Uterus (tissue), 2 donors: ENCODE measurements around the gene SORBS1.

Experiments
- POLR2A ChIP-seq, 2 donors: fragments of 450-650 bp; IDR thresholded peaks; one replicate each; pipeline ENCODE4 v1.6.1; 2016; ENCODE audit warnings: antibody characterized with exemption in 2 of 2, mild to moderate bottlenecking in 1 of 2, moderate library complexity in 1 of 2
- TF ChIP-seq, protein P1 (sequence below), 4 experiments: fragments of 200-600 bp in 2 of 4; fragments of 450-650 bp in 2 of 4; sonication (generic) in 2 of 4; IDR thresholded peaks; one replicate each; pipeline ENCODE4 v1.5.1; 2016 to 2019; ENCODE audit warnings: antibody characterized with exemption in 4 of 4, mild to moderate bottlenecking in 2 of 4, moderate library complexity in 1 of 4

DNA sequence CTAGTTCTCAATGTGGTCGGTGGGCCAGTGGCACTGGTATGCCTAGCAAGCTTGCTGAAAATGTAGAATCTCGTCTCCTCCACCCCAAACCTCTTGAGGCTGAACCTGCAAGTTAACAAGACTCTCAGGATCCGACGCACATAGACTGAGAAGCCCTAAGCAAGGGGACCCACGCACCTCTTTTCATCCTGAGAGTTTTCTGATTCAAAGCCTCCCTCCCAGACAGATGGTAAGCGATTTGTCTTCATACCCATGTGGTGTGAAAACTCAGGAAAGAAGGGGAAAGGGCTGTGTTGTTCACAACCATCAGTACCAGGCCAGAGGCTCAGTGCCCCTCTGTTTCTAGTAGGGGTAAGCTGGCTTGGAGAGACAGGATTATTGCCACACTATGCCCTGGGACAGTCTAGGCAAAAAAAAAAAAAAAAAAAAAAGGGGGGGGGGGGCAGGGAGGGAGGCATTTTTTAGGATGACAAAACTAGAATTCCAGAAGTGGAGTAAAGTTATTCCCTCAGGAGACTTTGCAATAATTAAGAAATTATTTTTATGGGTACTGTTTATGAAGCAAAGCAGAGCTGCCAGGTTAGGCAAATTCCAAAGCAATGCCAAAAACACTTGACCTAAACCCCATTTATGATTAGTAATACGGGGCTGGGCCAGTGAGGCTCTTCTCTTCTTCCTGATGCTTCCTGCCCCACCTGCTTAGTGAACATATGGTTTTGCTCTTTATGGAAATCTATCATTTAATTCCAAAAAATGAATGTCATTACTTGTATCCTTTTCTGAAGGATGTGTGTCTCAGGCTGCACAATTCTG, 152.8 kb downstream of the SORBS1 start:
- no peak for TF ChIP-seq POLR2A (IDR thresholded peaks at IDR 0.05)
- TF ChIP-seq, protein P1, sequence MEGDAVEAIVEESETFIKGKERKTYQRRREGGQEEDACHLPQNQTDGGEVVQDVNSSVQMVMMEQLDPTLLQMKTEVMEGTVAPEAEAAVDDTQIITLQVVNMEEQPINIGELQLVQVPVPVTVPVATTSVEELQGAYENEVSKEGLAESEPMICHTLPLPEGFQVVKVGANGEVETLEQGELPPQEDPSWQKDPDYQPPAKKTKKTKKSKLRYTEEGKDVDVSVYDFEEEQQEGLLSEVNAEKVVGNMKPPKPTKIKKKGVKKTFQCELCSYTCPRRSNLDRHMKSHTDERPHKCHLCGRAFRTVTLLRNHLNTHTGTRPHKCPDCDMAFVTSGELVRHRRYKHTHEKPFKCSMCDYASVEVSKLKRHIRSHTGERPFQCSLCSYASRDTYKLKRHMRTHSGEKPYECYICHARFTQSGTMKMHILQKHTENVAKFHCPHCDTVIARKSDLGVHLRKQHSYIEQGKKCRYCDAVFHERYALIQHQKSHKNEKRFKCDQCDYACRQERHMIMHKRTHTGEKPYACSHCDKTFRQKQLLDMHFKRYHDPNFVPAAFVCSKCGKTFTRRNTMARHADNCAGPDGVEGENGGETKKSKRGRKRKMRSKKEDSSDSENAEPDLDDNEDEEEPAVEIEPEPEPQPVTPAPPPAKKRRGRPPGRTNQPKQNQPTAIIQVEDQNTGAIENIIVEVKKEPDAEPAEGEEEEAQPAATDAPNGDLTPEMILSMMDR (IDR thresholded peaks at IDR 0.05) = no peak
